GM19193 (cell line): Measurements from ENCODE around the gene FGFBP2.

Experiments
- POLR2A ChIP-seq: IDR thresholded peaks from 4 replicates; pipeline ENCODE4 v1.6.1; 2011; ENCODE audit not compliant: insufficient read depth, insufficient read length; ENCODE audit errors: extremely low read depth

The FGFBP2 gene

DNA sequence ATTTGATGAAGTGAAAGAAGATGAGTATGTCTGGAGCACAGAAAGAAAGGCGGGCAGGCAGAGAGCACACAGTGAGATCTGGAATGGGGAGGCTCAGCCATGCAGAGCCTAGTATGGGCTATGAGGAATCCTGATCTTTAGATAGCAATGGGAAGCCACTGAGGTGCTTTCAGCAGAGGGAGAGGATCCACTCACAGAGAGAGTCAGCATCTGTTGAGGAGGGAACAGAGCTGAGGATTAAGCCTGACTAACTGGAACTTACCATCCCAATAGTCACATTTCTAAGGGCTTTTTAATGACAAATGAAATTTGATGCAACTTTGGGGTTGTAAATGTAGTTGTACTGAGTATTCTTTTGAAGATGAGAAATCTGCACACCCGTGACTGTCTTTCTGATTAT, 20.6 kb upstream of the FGFBP2 start:
- TF ChIP-seq POLR2A: no peak

- TF ChIP-seq POLR2A: no peak
Measured at GRCh38 chr4:15982842-15983524, 20.0 kb upstream of the FGFBP2 start.

DNA sequence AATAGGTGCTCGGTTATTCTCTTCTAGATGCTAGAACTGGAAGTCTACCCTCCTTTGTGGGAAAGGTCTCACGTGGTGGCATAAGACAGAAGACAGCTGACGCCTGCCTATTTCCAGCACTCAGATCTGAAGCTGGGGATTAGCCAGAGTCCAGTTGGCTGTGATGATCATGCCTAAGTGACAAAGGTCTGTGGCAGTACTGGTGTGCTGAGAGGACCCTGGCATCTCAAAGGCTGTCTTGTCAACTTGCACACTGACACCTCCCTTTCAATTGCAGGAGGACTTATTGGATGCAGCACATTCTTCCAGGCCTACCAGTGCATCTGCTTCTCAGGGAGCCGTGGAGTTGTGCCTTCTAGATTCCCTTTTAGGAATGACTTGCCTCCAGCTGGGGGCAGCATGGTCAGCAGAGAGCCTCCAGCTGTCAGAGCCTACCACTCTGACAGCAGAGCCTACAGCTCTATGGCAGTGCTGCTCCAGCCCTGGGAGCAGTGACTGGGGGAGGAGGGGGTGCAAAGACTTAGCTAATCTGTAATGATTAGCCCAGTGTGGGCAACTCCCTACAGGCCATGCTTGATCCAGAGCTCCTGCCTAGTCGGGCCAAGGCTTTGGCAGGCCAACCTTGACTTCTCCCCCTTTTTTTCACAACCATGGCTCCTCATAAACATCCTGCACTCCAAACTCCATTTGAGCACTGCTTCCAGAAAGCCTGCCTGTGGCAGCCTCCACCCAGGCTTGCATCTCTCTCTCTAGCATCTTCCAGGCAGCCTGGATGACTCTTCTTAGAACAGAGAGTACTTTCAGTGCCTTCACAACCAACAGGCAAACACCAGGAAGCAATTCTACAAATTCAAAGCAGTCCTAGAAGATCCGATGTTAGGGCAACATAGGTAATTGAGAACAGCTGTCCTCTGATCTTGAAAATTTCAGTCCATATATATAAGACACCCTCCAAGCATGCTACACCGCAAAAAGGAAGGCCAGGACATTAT, 13.8 kb upstream of the FGFBP2 start:
- TF ChIP-seq POLR2A: no peak

DNA sequence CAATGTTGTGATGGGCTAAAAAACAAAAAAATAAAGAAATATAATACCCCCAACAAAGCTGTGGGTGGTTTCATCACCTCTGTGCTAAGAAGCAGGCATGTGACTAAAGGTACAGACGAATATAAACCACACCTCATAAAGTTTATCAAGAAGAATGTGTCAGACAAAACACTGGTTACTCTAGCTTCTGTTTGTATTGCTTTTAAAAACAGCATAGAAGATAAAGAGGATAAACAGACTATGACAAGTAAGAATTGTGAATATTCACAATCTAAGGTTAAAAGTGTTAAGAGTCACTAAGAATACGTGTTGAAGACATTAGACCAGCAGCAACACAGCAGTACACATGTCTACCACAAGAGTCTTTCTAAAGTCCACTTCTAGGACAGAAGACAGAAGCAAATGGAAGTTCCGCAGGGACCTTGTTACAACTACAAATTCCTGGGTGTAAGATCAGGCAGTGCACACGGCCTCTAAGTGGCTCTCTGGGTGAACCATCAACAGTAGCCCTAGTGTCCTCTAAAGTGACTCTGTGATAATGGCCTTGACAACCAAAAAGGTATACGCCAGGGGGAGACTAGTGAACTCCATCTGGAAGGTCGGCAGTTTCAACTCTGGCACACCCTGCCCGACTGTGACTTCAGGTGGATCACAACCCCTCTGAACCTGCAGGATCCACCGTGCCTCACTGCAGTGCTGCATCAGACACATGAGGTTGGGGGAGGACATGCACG, 8.3 kb upstream of the FGFBP2 start:
- no peak for TF ChIP-seq POLR2A

DNA sequence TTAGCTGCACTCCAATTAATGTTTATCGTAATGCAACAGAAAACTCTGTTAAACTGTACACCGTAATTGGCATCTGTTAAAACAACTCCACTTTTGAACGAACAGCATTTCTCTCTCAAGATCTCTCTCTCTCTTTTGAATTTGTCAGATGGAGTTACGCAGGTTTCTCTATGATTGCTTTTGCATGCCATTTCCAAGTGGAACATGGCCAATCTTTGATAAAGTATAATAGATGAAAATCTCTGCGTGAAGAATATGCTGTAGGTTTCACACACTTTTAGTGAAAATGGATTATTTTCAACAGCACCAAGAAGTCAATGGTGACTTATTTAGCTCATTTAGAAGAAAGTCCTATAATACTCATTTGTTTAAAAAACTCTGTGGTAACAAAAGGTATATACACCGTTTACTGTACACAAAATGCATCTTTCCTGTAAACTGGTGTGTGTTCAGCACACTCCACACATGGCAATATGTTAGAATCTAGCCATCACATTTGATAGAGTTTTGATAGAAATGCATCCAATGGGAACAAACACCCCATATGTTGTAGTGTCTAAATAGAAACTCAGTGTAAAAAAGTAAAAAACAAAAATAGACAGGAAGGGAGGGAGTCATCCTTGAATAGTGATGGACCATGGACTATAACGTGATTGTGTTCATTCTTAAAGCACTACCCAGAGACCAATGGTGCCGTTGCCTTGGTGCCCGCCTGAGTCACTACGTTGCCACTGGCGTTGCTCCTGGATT, 5.8 kb upstream of the FGFBP2 start:
- no peak for TF ChIP-seq POLR2A

GRCh38 chr4:15965325-15965724, 2.4 kb upstream of the FGFBP2 start:
- TF ChIP-seq POLR2A: no peak

DNA sequence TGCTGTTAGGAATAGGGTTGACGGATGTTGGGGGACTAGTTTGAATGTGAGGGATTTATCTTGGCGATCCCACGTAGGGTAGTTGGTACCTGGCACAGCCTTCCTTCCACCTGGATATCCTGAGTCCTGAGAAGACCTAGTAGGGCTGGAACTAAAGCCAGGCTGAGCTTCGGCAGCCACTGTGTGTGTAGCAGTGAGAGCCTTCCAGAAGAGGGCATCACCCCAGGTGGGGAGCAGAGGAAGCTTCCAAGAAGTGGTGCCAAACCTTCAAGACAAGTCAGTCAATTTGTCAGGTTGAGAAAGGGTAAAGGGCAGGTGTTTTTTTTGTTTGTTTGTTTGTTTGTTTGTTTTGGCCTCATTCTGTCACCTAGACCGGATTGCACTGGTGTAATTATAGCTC, 1.2 kb upstream of the FGFBP2 start:
- TF ChIP-seq POLR2A: no peak

DNA sequence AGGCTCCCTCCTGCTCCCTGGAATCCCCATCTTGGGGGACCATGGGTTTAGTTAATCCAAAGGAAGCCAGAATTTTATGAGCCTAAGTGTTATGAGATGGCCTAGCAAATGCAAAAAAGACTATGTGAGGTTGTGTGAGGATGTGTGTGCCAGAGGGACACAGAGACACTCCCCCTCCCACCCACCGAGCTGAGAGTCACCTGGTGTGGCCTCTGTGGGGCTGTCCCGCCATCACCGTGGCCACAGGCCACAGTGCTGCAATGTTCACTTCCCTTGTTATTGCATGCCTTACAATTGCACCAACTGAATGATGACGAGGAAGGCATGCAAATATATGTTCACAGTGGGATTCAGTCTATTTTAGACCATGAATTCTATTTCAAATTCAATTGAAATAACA, 601 bp upstream of the FGFBP2 start:
- TF ChIP-seq POLR2A: no peak

- TF ChIP-seq POLR2A: no peak
Measured at GRCh38 chr4:15961781-15962510, 1.0 kb downstream of the FGFBP2 start.

DNA sequence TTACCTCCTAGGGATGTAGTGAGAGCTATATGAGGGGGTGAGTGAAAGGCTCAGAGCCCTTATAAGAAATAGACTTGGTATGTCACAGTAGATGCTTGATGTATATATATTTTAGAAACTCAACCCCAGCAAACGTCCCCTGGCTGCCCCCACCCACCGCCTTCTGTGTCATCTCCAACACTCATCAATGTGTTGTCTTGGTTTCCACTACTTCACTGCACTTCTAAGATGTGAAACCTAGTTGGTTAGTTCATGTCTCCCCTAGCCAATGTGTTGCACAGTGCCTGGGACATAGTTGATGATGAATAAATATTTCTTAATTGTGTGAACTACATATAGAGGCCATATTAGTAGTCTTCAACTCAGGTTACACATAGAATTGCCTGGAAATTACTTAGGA, 4.4 kb downstream of the FGFBP2 start:
- no peak for TF ChIP-seq POLR2A

- TF ChIP-seq POLR2A: no peak
Measured at GRCh38 chr4:15956179-15956850, 6.7 kb downstream of the FGFBP2 start.

DNA sequence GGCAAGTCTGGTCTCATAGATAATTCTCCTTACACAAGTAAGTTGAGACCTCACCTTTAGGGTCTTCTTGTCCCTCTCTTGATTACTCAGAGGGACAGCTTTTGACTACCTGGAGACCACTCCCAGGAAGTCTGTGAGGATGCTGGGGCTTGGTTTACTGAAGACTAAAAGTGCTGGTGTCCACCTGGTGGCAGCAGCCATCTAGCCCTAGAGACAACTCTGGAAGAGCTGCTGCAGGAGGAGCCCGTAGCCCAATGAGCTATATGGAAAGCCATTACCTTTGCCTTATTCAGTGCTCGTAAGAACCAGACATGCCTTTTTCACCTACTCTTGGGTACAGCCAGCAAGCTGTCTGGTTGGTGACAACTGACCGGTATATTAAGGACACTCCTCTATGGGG, 7.3 kb downstream of the FGFBP2 start:
- TF ChIP-seq POLR2A: no peak

GRCh38 chr4:15953625-15954024, 9.3 kb downstream of the FGFBP2 start:
- no peak for TF ChIP-seq POLR2A
